Urinary bladder (tissue), 4 donors: ENCODE results near the gene TCAP. TPM values are rescaled to one million over a fixed set of nuclear protein-coding genes. Genes with fewer than 3 reads are reported as not detected.

Experiments used
- DNase-seq: peaks from one replicate; pipeline ENCODE4 v3.0.0-alpha.2; 2015; ENCODE audit errors: extremely low spot score
- H3K27ac ChIP-seq: one replicate; pipeline ENCODE4 v1.5.1; 2013; ENCODE audit warnings: low read depth, mild to moderate bottlenecking, moderate library complexity
- H3K36me3 ChIP-seq: one replicate; pipeline ENCODE4 v1.6.1; 2013; ENCODE audit warnings: mild to moderate bottlenecking, moderate library complexity; ENCODE audit not compliant: insufficient read depth
- H3K4me1 ChIP-seq: one replicate; pipeline ENCODE4 v1.6.1; 2013; ENCODE audit warnings: mild to moderate bottlenecking, moderate library complexity; ENCODE audit not compliant: insufficient read depth
- H3K4me3 ChIP-seq: one replicate; pipeline ENCODE4 v1.5.1; 2013; ENCODE audit warnings: low read depth, low read length
- WGBS: extraction: QIAGEN DNeasy Blood & Tissue Kit; methylation state at CpG from one replicate; pipeline ENCODE4 v1.1.7; 2013; 5-methylcytosine and 5-hydroxymethylcytosine counted together
- polyA plus RNA-seq: library from polyadenylated mRNA; stranded (reverse); fragments of 200-250 nt; gene quantifications from one replicate; pipeline ENCODE4 v1.2.3, GENCODE V29; 2013
- total RNA-seq: library from RNA; depleted of rRNA; stranded (reverse); fragments of >200 nt; gene quantifications from one replicate; pipeline ENCODE4 v1.2.3, GENCODE V29; 2014
- donor health status: healthy with polysubstance abuse.
- donor health status: healthy.

Gene TCAP
- total and polyA plus RNA-seq, 2 donors = 0.73 to 3.3 TPM

- no peak for DNase-seq
- WGBS = 86% methylated on average over 15 of the region's 15 CpGs
These were observed 16.4 kb upstream of the TCAP start for GRCh38 chr17:39648616-39649366.

GRCh38 chr17:39650121-39650579, 15.0 kb upstream of the TCAP start:
- Histone ChIP-seq H3K36me3 (no peaks in the 10 kb centered on the region), H3K4me3 (no peak overlapping the region), H3K27ac (no peak overlapping the region), H3K4me1 (no peaks in the 10 kb centered on the region)
- WGBS = 86% methylated on average over 11 of the region's 11 CpGs
- DNase-seq = no peak

More at GRCh38 chr17:39648616-39649366, 16.4 kb upstream of the TCAP start:
- Histone ChIP-seq H3K4me1 (no peaks in the 10 kb centered on the region), H3K4me3 (no peak overlapping the region), H3K27ac (no peak overlapping the region), H3K36me3 (no peaks in the 10 kb centered on the region)

- no peak for DNase-seq
- 54% methylated on average over 8 of the region's 8 CpGs for WGBS
- Histone ChIP-seq H3K4me3 (no peak overlapping the region), H3K27ac (no peak overlapping the region), H3K36me3 (no peaks in the 10 kb centered on the region), H3K4me1 (no peaks in the 10 kb centered on the region)
These were observed 13.1 kb upstream of the TCAP start for GRCh38 chr17:39651923-39652586.

- WGBS = 52% methylated on average over 7 of the region's 7 CpGs
- Histone ChIP-seq H3K27ac (no peak overlapping the region), H3K4me1 (no peaks in the 10 kb centered on the region), H3K4me3 (no peak overlapping the region), H3K36me3 (no peaks in the 10 kb centered on the region)
- no peak for DNase-seq
These were observed 12.4 kb upstream of the TCAP start for GRCh38 chr17:39652587-39653315.

GRCh38 chr17:39653316-39653661, 11.9 kb upstream of the TCAP start:
- Histone ChIP-seq H3K4me1 (no peaks in the 10 kb centered on the region), H3K27ac (no peak overlapping the region), H3K36me3 (no peaks in the 10 kb centered on the region), H3K4me3 (no peak overlapping the region)
- DNase-seq = no peak
- 80% methylated on average over 12 of the region's 12 CpGs for WGBS

GRCh38 chr17:39653662-39654331, 11.4 kb upstream of the TCAP start:
- no peak for DNase-seq
- Histone ChIP-seq H3K4me3 (no peak overlapping the region), H3K36me3 (peaks cover 3% of the 10 kb centered on the region), H3K4me1 (no peaks in the 10 kb centered on the region), H3K27ac (no peak overlapping the region)
- 73% methylated on average over 14 of the region's 14 CpGs for WGBS

- Histone ChIP-seq H3K36me3 (peaks cover 3% of the 10 kb centered on the region), H3K4me1 (no peaks in the 10 kb centered on the region)
- WGBS = 86% methylated on average over 2 of the region's 2 CpGs
These were observed 10.0 kb upstream of the TCAP start for GRCh38 chr17:39655105-39655504.

GRCh38 chr17:39658346-39658745, 6.8 kb upstream of the TCAP start:
- DNase-seq = no peak
- H3K27ac ChIP-seq = no peak overlapping the region
- no peaks in the 10 kb centered on the region for H3K4me1 ChIP-seq
- WGBS = 94% methylated on average over 11 of the region's 11 CpGs
- H3K4me3 ChIP-seq = no peak overlapping the region
- peaks cover 3% of the 10 kb centered on the region for H3K36me3 ChIP-seq

More at GRCh38 chr17:39655105-39655504, 10.0 kb upstream of the TCAP start:
- Histone ChIP-seq H3K27ac (no peak overlapping the region), H3K4me3 (no peak overlapping the region)
- no peak for DNase-seq

GRCh38 chr17:39658760-39659159, 6.4 kb upstream of the TCAP start:
- WGBS = 83% methylated on average over 3 of the region's 3 CpGs
- Histone ChIP-seq H3K4me1 (no peaks in the 10 kb centered on the region), H3K4me3 (no peak overlapping the region), H3K27ac (no peak overlapping the region), H3K36me3 (peaks cover 3% of the 10 kb centered on the region)
- DNase-seq = no peak

GRCh38 chr17:39659279-39660010, 5.7 kb upstream of the TCAP start:
- 57% methylated on average over 15 of the region's 15 CpGs for WGBS
- Histone ChIP-seq H3K27ac (peak overlapping the region; percentile 59), H3K4me3 (no peak overlapping the region), H3K4me1 (no peaks in the 10 kb centered on the region), H3K36me3 (peaks cover 3% of the 10 kb centered on the region)
- no peak for DNase-seq

GRCh38 chr17:39660011-39660360, 5.2 kb upstream of the TCAP start:
- no peaks in the 10 kb centered on the region for H3K4me1 ChIP-seq
- H3K27ac ChIP-seq = peak overlapping the region; percentile 59
- DNase-seq = no peak
- H3K4me3 ChIP-seq = no peak overlapping the region
- WGBS = 74% methylated on average over 5 of the region's 5 CpGs
- H3K36me3 ChIP-seq = peaks cover 3% of the 10 kb centered on the region

GRCh38 chr17:39660397-39661385, 4.5 kb upstream of the TCAP start:
- WGBS = 80% methylated on average over 35 of the region's 35 CpGs
- peak overlapping the region; percentile 59 for H3K27ac ChIP-seq
- no peak overlapping the region for H3K4me3 ChIP-seq
- no peaks in the 10 kb centered on the region for H3K4me1 ChIP-seq
- DNase-seq = no peak
- H3K36me3 ChIP-seq = peaks cover 3% of the 10 kb centered on the region
